Astrocyte (in vitro differentiated cells and primary cell): ENCODE results near the gene TEKT5. TPM values are rescaled to one million over a fixed set of nuclear protein-coding genes. Genes with fewer than 3 reads are reported as not detected.

Experiments used
- DNase-seq: peaks from one replicate; pipeline ENCODE4 v3.0.0-alpha.2; 2010; ENCODE audit warnings: low read depth
- FAIRE-seq: peaks from 2 replicates; lab custom pipeline; 2011; peaks lifted over from hg19 to GRCh38; lab: Jason Lieb, UNC
- H2AFZ ChIP-seq: 2 replicates; pipeline ENCODE4 v1.6.0; 2012; ENCODE audit warnings: low read depth, low read length, inconsistent platforms
- H3K27ac ChIP-seq: 2 replicates; pipeline ENCODE4 v1.5.1; 2011; ENCODE audit warnings: low read depth, low read length, inconsistent platforms
- H3K27me3 ChIP-seq: 2 replicates; pipeline ENCODE4 v1.6.0; 2011; ENCODE audit warnings: low read length, inconsistent platforms; ENCODE audit not compliant: insufficient read depth
- H3K36me3 ChIP-seq: 2 replicates; pipeline ENCODE4 v1.5.1; 2011; ENCODE audit warnings: low read length, inconsistent platforms; ENCODE audit not compliant: insufficient read depth
- H3K4me1 ChIP-seq: 2 replicates; pipeline ENCODE4 v1.5.1; 2011; ENCODE audit warnings: low read length, inconsistent platforms; ENCODE audit not compliant: insufficient read depth
- H3K4me2 ChIP-seq: 2 replicates; pipeline ENCODE4 v1.6.0; 2012; ENCODE audit warnings: low read length, inconsistent platforms
- H3K4me3 ChIP-seq: 2 replicates; pipeline ENCODE4 v1.5.1; 2011; ENCODE audit warnings: low read depth, mild to moderate bottlenecking, low read length, inconsistent platforms; ENCODE audit not compliant: insufficient read depth
- H3K79me2 ChIP-seq: 2 replicates; pipeline ENCODE4 v1.6.0; 2012; ENCODE audit warnings: mild to moderate bottlenecking, low read length, inconsistent platforms; ENCODE audit not compliant: insufficient read depth
- H3K9ac ChIP-seq: 2 replicates; pipeline ENCODE4 v1.6.0; 2012; ENCODE audit warnings: mild to moderate bottlenecking, low read length, inconsistent platforms
- H3K9me3 ChIP-seq: 2 replicates; pipeline ENCODE4 v1.5.1; 2012; ENCODE audit warnings: low read depth, mild to moderate bottlenecking, low read length, inconsistent platforms; ENCODE audit not compliant: insufficient read depth
- H4K20me1 ChIP-seq: 2 replicates; pipeline ENCODE4 v1.6.0; 2012; ENCODE audit warnings: low read length, inconsistent platforms; ENCODE audit not compliant: insufficient read depth
- H3K27ac Mint-ChIP-seq: one replicate; pipeline ENCODE4 v1.8.0; 2021; ENCODE audit warnings: mild to moderate bottlenecking, mixed read lengths; ENCODE audit not compliant: unreplicated experiment
- H3K27me3 Mint-ChIP-seq: one replicate; pipeline ENCODE4 v1.8.0; 2021; ENCODE audit warnings: low read depth, mixed read lengths; ENCODE audit not compliant: unreplicated experiment
- H3K36me3 Mint-ChIP-seq: one replicate; pipeline ENCODE4 v1.8.0; 2021; ENCODE audit warnings: low read depth, mixed read lengths; ENCODE audit not compliant: unreplicated experiment
- H3K4me1 Mint-ChIP-seq: one replicate; pipeline ENCODE4 v1.8.0; 2021; ENCODE audit warnings: low read depth, mixed read lengths; ENCODE audit not compliant: unreplicated experiment
- H3K4me3 Mint-ChIP-seq: one replicate; pipeline ENCODE4 v1.8.0; 2021; ENCODE audit warnings: mild to moderate bottlenecking, moderate library complexity, mixed read lengths; ENCODE audit not compliant: unreplicated experiment
- H3K9me3 Mint-ChIP-seq: one replicate; pipeline ENCODE4 v1.8.0; 2021; ENCODE audit warnings: mild to moderate bottlenecking, mixed read lengths; ENCODE audit not compliant: unreplicated experiment
- EZH2 ChIP-seq: IDR thresholded peaks from 2 replicates; pipeline ENCODE4 v1.6.1; 2012; ENCODE audit warnings: mild to moderate bottlenecking, low read length, inconsistent platforms; ENCODE audit not compliant: insufficient read depth
- total RNA-seq: library from RNA; stranded (reverse); gene quantifications from 2 replicates; pipeline ENCODE4 v1.2.1, GENCODE V29; 2021
- TF ChIP-seq, protein P1 (sequence below): IDR thresholded peaks from 2 replicates; pipeline ENCODE4 v1.5.1; 2011; ENCODE audit warnings: low read depth, mild to moderate bottlenecking, inconsistent platforms, low read length, moderate library complexity; ENCODE audit not compliant: insufficient read depth

The TEKT5 gene
- total RNA-seq, 1 donor from 2014 or later: not detected

DNA sequence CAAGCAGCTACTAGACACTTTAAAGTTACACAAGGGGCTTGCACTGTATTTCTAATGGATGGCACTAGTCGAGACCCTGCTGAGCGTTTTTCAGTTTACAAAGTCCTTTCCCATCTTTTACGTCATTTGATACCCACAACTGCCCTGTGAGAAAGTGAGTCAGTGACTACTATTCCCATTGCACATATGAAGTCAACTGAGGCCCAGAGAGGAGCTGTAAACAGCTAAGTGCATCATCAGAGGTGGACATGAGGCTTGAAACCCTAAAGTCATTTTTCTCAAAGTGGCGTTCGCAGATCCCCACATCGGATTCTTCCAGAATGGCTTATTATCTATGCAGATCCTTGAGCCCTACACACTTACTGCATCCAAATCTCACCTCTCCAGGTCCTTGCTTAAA is 50.6 kb downstream of the TEKT5 start:
- no peak for FAIRE-seq
- H3K36me3 Mint-ChIP-seq: no peaks in the 10 kb centered on the region

DNA sequence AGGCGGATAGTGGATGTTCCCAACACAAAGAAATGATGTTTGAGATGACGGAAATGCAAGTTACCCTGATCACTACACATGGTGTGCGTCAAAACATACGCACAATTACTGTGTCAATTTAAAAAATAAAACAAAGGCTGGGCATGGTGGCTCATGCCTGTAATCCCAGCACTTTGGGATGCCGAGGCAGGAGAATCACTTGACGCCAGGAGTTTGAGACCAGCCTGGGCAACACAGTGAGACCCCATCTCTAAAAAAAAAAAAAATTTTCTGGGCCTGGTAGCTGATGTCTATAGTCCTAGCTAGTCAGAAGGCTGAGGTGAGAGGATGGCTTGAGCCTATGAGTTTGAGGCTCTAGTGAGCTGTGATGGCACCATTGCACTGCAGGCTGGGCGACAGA is 51.8 kb downstream of the TEKT5 start:
- DNase-seq (no peak), FAIRE-seq (no peak)
- no peaks in the 10 kb centered on the region for H3K4me1 ChIP-seq
- no peaks in the 10 kb centered on the region for H3K27me3 ChIP-seq
- no peak overlapping the region for H3K27ac ChIP-seq
- H3K9ac ChIP-seq: no peak overlapping the region
- TF ChIP-seq, protein P1, sequence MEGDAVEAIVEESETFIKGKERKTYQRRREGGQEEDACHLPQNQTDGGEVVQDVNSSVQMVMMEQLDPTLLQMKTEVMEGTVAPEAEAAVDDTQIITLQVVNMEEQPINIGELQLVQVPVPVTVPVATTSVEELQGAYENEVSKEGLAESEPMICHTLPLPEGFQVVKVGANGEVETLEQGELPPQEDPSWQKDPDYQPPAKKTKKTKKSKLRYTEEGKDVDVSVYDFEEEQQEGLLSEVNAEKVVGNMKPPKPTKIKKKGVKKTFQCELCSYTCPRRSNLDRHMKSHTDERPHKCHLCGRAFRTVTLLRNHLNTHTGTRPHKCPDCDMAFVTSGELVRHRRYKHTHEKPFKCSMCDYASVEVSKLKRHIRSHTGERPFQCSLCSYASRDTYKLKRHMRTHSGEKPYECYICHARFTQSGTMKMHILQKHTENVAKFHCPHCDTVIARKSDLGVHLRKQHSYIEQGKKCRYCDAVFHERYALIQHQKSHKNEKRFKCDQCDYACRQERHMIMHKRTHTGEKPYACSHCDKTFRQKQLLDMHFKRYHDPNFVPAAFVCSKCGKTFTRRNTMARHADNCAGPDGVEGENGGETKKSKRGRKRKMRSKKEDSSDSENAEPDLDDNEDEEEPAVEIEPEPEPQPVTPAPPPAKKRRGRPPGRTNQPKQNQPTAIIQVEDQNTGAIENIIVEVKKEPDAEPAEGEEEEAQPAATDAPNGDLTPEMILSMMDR: no peak
- no peak for TF ChIP-seq EZH2
- H3K36me3 Mint-ChIP-seq: no peaks in the 10 kb centered on the region
- H3K9me3 ChIP-seq: no peaks in the 10 kb centered on the region
- H2AFZ ChIP-seq: no peak overlapping the region
- no peak overlapping the region for H3K27ac Mint-ChIP-seq
- H4K20me1 ChIP-seq: no peaks in the 10 kb centered on the region
- H3K79me2 ChIP-seq: no peaks in the 10 kb centered on the region
- no peaks in the 10 kb centered on the region for H3K9me3 Mint-ChIP-seq
- H3K4me3 Mint-ChIP-seq: no peak overlapping the region
- peaks cover 8% of the 10 kb centered on the region for H3K27me3 Mint-ChIP-seq
- no peaks in the 10 kb centered on the region for H3K4me1 Mint-ChIP-seq
- no peaks in the 10 kb centered on the region for H3K36me3 ChIP-seq
- no peak overlapping the region for H3K4me3 ChIP-seq
- H3K4me2 ChIP-seq: no peak overlapping the region

More for the DNA sequence above, 50.6 kb downstream of the TEKT5 start:
- DNase-seq: no peak
- no peak overlapping the region for H3K27ac Mint-ChIP-seq
- Histone ChIP-seq H3K9me3 (no peaks in the 10 kb centered on the region), H3K4me3 (no peak overlapping the region), H2AFZ (no peak overlapping the region), H3K4me1 (no peaks in the 10 kb centered on the region), H3K4me2 (no peak overlapping the region), H3K27ac (no peak overlapping the region), H3K27me3 (no peaks in the 10 kb centered on the region), H4K20me1 (no peaks in the 10 kb centered on the region), H3K36me3 (no peaks in the 10 kb centered on the region), H3K9ac (no peak overlapping the region), H3K79me2 (no peaks in the 10 kb centered on the region)
- no peak for TF ChIP-seq EZH2
- TF ChIP-seq, protein P1: no peak
- no peaks in the 10 kb centered on the region for H3K4me1 Mint-ChIP-seq
- peaks cover 3% of the 10 kb centered on the region for H3K27me3 Mint-ChIP-seq
- H3K4me3 Mint-ChIP-seq: no peak overlapping the region
- H3K9me3 Mint-ChIP-seq: no peaks in the 10 kb centered on the region
